Measurements from ENCODE around the gene WDR88.

- TF ChIP-seq CTCF (IDR thresholded peaks at IDR 0.05) = no peak
- no peak for TF ChIP-seq POLR2A (IDR thresholded peaks at IDR 0.05)
- TF ChIP-seq POLR2AphosphoS5 (IDR thresholded peaks at IDR 0.05) = no peak
Measured at GRCh38 chr19:33207903-33208302, 76.0 kb downstream of the WDR88 start.

Data from transverse colon (tissue), 4 donors.